Midbrain (tissue), 1 donor: Measurements from ENCODE around the gene ABHD17C.
"Not testable (repeated sequence)": the region's sequence is repeated elsewhere in the genome, so short reads cannot be mapped to it uniquely, and the experiment has no call there.

Experiments
- DNase-seq: peaks from one replicate; lab custom pipeline; 2025; lab: John Stamatoyannopoulos, UW

The ABHD17C gene

GRCh38 chr15:80695099-80695910, at the start of gene ABHD17C:
Gene ABHD17C (plus strand): TSS chr15:80695310. CDS start chr15:80695430, 120 bp downstream.
- DNase-seq, result peak; percentile 48

DNA sequence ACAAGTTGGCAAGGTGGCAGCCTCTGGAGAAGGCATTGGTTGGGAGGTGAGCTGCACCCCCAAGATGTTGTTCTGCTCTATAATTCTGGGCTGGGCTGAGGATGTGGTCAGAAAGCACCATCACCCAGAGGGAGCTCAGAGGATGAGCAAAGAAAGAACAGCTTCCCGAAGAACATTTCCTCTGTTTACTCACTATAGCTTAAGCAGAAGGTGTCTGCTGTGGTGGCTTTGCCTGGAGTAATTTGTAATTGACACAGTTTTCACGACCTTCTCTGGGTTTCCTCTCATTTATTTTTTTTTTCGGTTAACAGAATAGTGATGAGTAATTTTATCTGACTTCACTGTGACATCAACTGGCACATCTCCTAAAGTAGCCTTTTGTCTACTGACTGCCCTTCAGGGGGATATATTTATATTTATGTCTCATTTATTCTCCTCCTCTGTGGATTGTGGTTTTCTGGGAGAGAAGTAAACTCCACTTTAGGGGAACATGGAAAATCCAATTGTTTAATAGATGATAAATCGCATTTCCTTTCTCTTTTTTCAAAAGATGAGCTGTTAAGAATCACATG, 49.5 kb upstream of the ABHD17C start:
- DNase-seq, result no peak

DNA sequence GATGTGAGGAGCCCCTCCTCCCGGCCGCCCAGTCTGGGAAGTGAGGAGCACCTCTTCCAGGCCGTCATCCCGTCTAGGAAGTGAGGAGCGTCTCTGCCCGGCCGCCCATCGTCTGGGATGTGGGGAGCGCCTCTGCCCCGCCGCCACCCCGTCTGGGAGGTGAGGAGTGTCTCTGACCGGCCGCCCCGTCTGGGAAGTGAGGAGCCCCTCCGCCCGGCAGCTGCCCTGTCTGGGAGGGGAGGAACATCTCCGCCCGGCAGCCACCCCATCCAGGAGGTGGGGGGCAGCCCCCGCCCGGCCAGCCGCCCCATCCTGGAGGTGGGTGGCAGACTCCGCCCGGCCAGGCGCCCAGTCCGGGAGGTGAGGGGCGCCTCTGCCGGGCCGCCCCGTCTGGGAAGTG, 47.7 kb upstream of the ABHD17C start:
- DNase-seq, result not testable (repeated sequence)

GRCh38 chr15:80654299-80654698, 40.8 kb upstream of the ABHD17C start:
- DNase-seq, result no peak

- DNase-seq, result no peak
Measured at GRCh38 chr15:80659375-80659774, 35.7 kb upstream of the ABHD17C start.

DNA sequence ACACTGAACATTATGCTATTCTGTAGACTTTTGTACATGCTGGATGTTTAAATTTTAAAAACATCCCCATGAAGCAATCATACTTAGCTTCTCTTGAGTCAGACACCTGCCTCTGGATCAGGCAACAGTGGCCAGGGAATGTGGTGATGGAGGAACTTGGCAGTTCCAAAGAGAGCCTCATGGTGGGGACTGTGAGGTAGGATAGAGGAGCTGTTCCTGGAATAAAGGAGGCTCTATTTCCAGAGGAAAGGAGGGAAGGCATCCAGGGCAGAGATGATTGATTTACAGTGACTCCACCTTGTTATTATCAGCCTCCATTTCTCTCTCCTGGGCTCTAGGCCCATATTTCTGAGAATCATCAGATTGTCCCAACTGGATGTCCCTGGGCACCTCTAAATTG, 35.0 kb upstream of the ABHD17C start:
- peak; percentile 2 for DNase-seq

DNA sequence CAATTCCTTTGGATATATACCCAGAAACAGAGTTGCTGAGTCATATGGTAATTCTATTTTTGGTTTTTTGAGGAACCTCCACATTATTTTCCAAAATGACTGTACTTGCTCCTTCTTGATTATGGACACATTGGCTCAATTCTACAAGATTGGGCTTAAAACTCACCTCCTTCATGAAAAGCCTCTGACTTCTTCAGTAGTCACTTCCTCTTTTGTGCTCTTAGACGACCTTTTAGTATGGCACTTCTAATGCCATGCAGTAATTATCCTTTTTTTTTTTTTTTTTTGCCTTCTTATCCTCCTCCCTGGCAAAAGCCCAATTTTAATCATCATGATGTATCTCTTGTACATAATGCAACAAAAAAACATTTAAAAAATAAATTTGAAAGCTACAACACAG, 33.0 kb upstream of the ABHD17C start:
- DNase-seq, result no peak

- DNase-seq, result no peak
Measured at GRCh38 chr15:80662757-80663553, 32.2 kb upstream of the ABHD17C start.

DNA sequence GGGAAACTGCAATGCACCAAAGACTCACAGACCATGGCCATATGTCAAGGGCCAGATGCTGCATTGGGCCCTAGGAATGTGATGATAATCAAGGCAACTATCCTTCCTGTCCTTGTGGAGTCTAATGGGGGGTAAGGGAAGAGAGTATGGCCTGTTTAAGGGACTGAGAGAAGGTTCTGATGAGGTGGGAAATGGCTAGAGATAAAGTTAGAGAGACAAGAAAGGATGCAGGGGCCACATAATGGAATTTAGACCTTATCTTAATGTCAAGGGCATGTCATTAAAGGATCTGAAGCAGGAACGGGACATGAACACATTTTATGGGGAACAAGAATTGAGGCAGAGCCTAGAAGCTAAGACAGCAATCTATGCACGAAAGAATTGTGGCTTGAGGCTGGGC, 30.0 kb upstream of the ABHD17C start:
- DNase-seq, result no peak

- DNase-seq, result no peak
Measured at GRCh38 chr15:80667936-80668335, 27.2 kb upstream of the ABHD17C start.

GRCh38 chr15:80668546-80669236, 26.4 kb upstream of the ABHD17C start:
- DNase-seq, result no peak

- no peak for DNase-seq
Measured at GRCh38 chr15:80669663-80670273, 25.3 kb upstream of the ABHD17C start.

- DNase-seq, result no peak
Measured at GRCh38 chr15:80673561-80674244, 21.4 kb upstream of the ABHD17C start.

- DNase-seq, result no peak
Measured at GRCh38 chr15:80674245-80674614, 20.9 kb upstream of the ABHD17C start.

DNA sequence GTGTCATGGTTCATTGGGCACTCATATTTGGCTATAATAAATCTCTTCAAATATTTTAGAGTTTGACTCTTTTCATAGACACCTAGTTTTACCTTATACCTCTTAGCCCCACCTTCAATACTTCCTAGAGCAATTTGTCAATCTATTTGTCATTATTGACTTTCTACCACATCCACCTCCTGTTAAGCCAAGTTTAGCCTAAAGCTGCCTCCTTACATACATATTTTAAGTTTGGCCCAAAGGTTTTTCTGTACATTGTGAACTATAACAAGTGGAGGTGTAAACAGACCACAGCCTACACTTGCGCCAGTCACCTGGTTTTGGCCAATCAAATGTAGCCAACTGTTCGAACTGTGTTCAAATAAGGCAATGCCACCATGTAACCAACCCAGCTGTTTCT, 18.1 kb upstream of the ABHD17C start:
- no peak for DNase-seq

DNA sequence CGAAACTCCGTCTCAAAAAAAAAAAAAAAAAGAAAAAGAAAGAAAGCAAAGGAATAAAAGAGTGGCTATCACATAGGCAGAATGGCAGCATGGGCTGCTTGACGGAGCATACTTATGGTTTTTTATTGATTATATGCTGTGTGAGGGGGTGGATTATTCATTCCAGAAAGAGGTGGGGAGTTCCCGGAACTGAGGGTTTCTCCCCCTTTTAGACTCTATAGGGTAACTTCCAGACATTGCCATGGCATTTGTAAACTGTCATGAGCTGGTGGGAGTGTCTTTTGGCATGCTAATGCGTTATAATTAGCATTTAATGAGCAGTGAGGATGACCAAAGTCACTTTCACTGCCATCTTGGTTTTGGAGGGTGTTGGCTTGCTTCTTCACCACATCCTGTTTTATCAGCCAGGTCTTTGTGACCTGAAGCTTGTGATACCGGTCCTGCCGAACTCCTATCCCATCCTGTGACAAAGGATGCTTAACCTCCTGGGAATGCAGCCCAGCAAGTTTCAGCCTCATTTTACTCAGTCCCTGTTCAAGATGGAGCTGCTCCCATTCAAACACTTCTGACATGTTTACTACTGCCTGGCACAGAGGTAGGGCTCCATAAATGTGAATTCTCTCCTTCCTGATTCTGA, 15.8 kb upstream of the ABHD17C start:
- DNase-seq, result no peak

DNA sequence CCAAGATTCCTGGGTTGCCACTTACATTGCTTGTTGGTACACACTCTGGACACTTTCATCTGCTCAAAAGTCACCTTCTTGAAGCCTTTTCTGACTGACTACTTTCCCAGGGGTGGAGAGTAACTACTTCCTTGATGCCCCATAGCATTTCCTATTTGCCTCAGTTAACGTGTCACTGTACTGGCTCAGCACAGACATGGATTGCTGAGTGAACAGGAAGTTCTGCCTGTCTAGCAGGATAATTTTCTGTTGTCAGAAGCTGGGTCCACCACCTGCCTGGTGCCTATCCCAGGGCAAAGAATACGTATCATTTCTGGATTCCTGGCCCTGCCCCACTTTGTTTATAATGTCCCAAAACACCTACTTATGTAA, 15.3 kb upstream of the ABHD17C start:
- no peak for DNase-seq

DNA sequence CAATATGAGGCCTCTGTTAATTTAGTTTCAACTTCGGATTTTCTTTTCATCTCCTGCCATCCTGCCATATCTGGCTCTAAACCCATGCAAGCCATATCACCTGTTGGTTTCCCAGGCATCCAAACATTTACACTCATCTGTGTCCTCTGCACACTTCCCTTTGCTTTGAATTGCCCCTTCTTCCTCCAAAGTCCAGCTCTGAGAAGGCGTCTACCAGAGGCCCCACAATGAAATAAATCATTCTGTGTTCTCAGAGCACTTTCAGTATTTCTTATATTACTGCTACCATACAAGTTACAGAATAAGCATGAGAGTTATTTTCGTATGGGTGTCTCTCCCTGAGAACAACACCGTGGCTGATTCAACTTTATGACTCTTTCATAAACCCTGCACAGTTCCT, 12.9 kb upstream of the ABHD17C start:
- DNase-seq, result no peak

DNA sequence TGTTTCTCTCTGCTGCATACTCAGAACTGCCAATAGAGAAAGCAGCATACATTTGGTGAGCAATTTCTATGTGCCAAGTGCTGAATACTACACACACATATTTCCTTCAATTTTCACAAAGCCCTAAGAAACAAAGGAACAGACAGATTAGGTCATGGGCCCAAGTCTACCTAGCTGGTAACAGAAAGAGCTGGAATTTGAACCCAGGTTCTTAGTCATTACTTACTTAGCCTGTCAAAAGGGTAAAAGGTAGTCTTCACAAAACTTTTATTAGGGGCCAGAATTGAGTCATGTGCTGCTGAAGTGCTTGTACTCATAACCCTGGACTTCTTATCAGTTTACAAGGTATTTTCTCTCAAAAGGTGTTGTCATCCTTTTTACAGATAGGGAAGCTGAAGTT, 10.4 kb upstream of the ABHD17C start:
- DNase-seq, result no peak

- no peak for DNase-seq
Measured at GRCh38 chr15:80685628-80686027, 9.5 kb upstream of the ABHD17C start.

GRCh38 chr15:80689294-80689693, 5.8 kb upstream of the ABHD17C start:
- DNase-seq, result no peak
